HG03457 (cell line): ENCODE measurements around the gene EGFR.

Source experiments
- ATAC-seq: cut with Tn5 transposase; IDR thresholded peaks from one replicate; pipeline ENCODE4 v1.9.1; 2021; ENCODE audit warnings: moderate number of reproducible peaks; ENCODE audit not compliant: unreplicated experiment

EGFR gene

GRCh38 chr7:55018361-55019190 lies at the start of gene EGFR:
TSS of gene EGFR (plus strand) at chr7:55019017. CDS start at chr7:55019278, 261 bp downstream.
- no peak for ATAC-seq

GRCh38 chr7:54969208-54969967 lies 49.4 kb upstream of the EGFR start:
- no peak for ATAC-seq

- ATAC-seq: no peak
These were observed 46.0 kb upstream of the EGFR start for GRCh38 chr7:54972733-54973294.

GRCh38 chr7:54978364-54979116 lies 40.3 kb upstream of the EGFR start:
- ATAC-seq: no peak

- no peak for ATAC-seq
These were observed 38.3 kb upstream of the EGFR start for GRCh38 chr7:54980521-54980920.

GRCh38 chr7:54981913-54982312 lies 36.9 kb upstream of the EGFR start:
- no peak for ATAC-seq

- no peak for ATAC-seq
These were observed 33.1 kb upstream of the EGFR start for GRCh38 chr7:54985426-54986330.

GRCh38 chr7:54986716-54987115 lies 32.1 kb upstream of the EGFR start:
- no peak for ATAC-seq

GRCh38 chr7:54987772-54988171 lies 31.0 kb upstream of the EGFR start:
- ATAC-seq: no peak

- ATAC-seq: no peak
These were observed 30.3 kb upstream of the EGFR start for GRCh38 chr7:54988516-54988915.

GRCh38 chr7:54989453-54990225 lies 29.2 kb upstream of the EGFR start:
- ATAC-seq: no peak

GRCh38 chr7:54991341-54991740 lies 27.5 kb upstream of the EGFR start:
- ATAC-seq: no peak

- no peak for ATAC-seq
These were observed 25.8 kb upstream of the EGFR start for GRCh38 chr7:54992871-54993475.

- no peak for ATAC-seq
These were observed 23.7 kb upstream of the EGFR start for GRCh38 chr7:54995166-54995565.

- peak; percentile 82 for ATAC-seq
These were observed 23.0 kb upstream of the EGFR start for GRCh38 chr7:54995610-54996363.

GRCh38 chr7:54996391-54996790 lies 22.4 kb upstream of the EGFR start:
- no peak for ATAC-seq

GRCh38 chr7:55004579-55004978 lies 14.2 kb upstream of the EGFR start:
- no peak for ATAC-seq

- no peak for ATAC-seq
These were observed 13.5 kb upstream of the EGFR start for GRCh38 chr7:55005241-55005851.
